PFSK-1 (cell line): ENCODE results near the gene PIAS3.

ENCODE experiments used
- FOXP2 ChIP-seq: optimal IDR thresholded peaks from 2 replicates; pipeline ENCODE3; 2011; ENCODE audit warnings: borderline replicate concordance, control low read depth, inconsistent platforms; ENCODE audit not compliant: insufficient read depth; ENCODE audit errors: extremely low read length, extremely low read depth
- POLR2AphosphoS5 ChIP-seq: IDR thresholded peaks from 2 replicates; pipeline ENCODE4 v1.6.1; 2012; ENCODE audit warnings: low read depth, mild to moderate bottlenecking, control low read depth, low read length, moderate library complexity
- REST ChIP-seq, 2 experiments: IDR thresholded peaks; 2 replicates each; pipeline versions ENCODE4 v1.6.1 to v1.8.0; 2011 to 2012; ENCODE audit warnings: low read depth in 2 of 2, low read length in 2 of 2, control low read depth in 1 of 2, inconsistent platforms in 1 of 2, mild to moderate bottlenecking in 1 of 2, moderate library complexity in 1 of 2; ENCODE audit not compliant: insufficient read depth in 1 of 2
- SIN3A ChIP-seq: IDR thresholded peaks from 2 replicates; pipeline ENCODE4 v1.6.1; 2012; ENCODE audit warnings: mild to moderate bottlenecking, low read length, moderate library complexity, borderline replicate concordance; ENCODE audit not compliant: insufficient read depth
- TAF1 ChIP-seq: IDR thresholded peaks from 2 replicates; pipeline ENCODE4 v1.6.1; 2012; ENCODE audit warnings: low read length, control low read depth, borderline replicate concordance; ENCODE audit not compliant: insufficient read depth

DNA sequence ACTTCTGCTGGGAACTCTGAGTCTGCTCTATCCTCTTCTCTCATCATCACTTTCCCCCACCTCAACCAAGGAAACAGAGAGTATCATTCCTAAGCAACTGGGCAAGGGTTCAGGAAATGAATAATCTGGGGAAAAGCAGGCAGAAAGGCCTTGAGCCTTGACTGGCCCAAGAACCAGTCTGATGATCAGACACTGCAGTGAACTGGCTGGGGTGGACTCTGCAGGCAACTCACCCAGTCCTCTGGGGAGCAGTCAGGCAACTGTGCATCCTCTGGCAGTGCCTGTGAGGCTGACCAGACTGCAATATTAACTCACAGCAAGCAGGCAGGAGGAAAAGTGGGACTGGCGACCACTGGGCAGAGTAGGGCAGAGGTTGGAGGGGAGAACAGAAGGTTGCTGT is 25.8 kb upstream of the PIAS3 start:
- TF ChIP-seq REST (IDR thresholded peaks at IDR 0.05; ENCODE audit: insufficient read depth in 1 of 2, low read depth in 2 of 2, low read length in 2 of 2) (no peak), POLR2AphosphoS5 (no peak), SIN3A (no peak), TAF1 (no peak), FOXP2 (no peak)
